Gastrocnemius medialis (tissue), 4 donors: ENCODE results near the gene CHORDC1. TPM values are rescaled to one million over a fixed set of nuclear protein-coding genes. Genes with fewer than 3 reads are reported as not detected.
"Not testable (repeated sequence)": the region's sequence is repeated elsewhere in the genome, so short reads cannot be mapped to it uniquely, and the experiment has no call there.

Source experiments
- ATAC-seq, 2 donors: fragments of 150-250 bp; one replicate each; pipeline ENCODE4 v1.9.1; 2016
- DNase-seq, 2 donors: peaks; one replicate each; pipeline ENCODE4 v3.0.0-alpha.2; 2019
- H3K27ac ChIP-seq, 4 donors: fragments of 200-600 bp; sonication (generic); 1 replicate in 1 of 4; 2 replicates in 3 of 4; pipeline ENCODE4 v1.5.1; 2016 to 2018; ENCODE audit warnings: mild to moderate bottlenecking in 2 of 4, moderate library complexity in 1 of 4
- H3K27me3 ChIP-seq, 3 donors: fragments of 200-600 bp; sonication (generic) in 2 of 3; 1 replicate in 1 of 3; 2 replicates in 2 of 3; pipeline versions ENCODE4 v1.5.1 to v1.6.0; 2016 to 2019; ENCODE audit warnings: mild to moderate bottlenecking in 1 of 3, moderate library complexity in 1 of 3
- H3K36me3 ChIP-seq, 2 donors: fragments of 200-600 bp; sonication (generic) in 1 of 2; one replicate each; pipeline ENCODE4 v1.5.1; 2017 to 2018
- H3K4me1 ChIP-seq, 2 donors: fragments of 200-600 bp; sonication (generic) in 1 of 2; one replicate each; pipeline ENCODE4 v1.5.1; 2016 to 2017; ENCODE audit warnings: mild to moderate bottlenecking in 2 of 2
- H3K4me3 ChIP-seq, 4 donors: fragments of 200-600 bp; sonication (generic) in 3 of 4; 1 replicate in 1 of 4; 2 replicates in 3 of 4; pipeline ENCODE4 v1.5.1; 2016 to 2019; ENCODE audit warnings: mild to moderate bottlenecking in 2 of 4
- H3K9me3 ChIP-seq, 3 donors: fragments of 200-600 bp; sonication (generic) in 2 of 3; 1 replicate in 1 of 3; 2 replicates in 2 of 3; pipeline ENCODE4 v1.5.1; 2016 to 2019
- CTCF ChIP-seq, 5 experiments: fragments of 450-650 bp in 3 of 5; fragments of 200-600 bp in 2 of 5; sonication (generic) in 2 of 5; IDR thresholded peaks in 4 of 5; conservative IDR thresholded peaks in 1 of 5; 1 replicate in 4 of 5; 2 replicates in 1 of 5; pipeline ENCODE4 v1.5.1; 2016 to 2019; ENCODE audit warnings: antibody characterized with exemption in 5 of 5, mild to moderate bottlenecking in 3 of 5, moderate library complexity in 3 of 5
- POLR2A ChIP-seq, 2 donors: fragments of 450-650 bp; IDR thresholded peaks; one replicate each; pipeline ENCODE4 v1.6.1; 2017; ENCODE audit warnings: antibody characterized with exemption in 2 of 2, mild to moderate bottlenecking in 2 of 2, moderate library complexity in 2 of 2
- in situ Hi-C, 4 donors: fragments of 200-750 bp; cut with MboI; loops; one replicate each; pipeline versions ENCODE4 v1.15.0 to v1.8.0; 2017; ENCODE audit warnings: low sequenced_read_pairs in 4 of 4
- intact Hi-C: fragments of 100-400 bp; cut with DNase I; formaldehyde crosslinking; loops from one replicate; pipeline ENCODE4 v1.15.1; 2023; ENCODE audit warnings: low total_unique reads
- total RNA-seq, 4 donors: library from RNA; depleted of rRNA; stranded (reverse); fragments of >200 nt; gene quantifications; one replicate each; pipeline versions ENCODE4 v1.1.0 to v1.2.3, GENCODE V29; 2016

The CHORDC1 gene
- total RNA-seq, 4 donors from 2014 or later = 32.7 to 64.8 (median 55.9) TPM

DNA sequence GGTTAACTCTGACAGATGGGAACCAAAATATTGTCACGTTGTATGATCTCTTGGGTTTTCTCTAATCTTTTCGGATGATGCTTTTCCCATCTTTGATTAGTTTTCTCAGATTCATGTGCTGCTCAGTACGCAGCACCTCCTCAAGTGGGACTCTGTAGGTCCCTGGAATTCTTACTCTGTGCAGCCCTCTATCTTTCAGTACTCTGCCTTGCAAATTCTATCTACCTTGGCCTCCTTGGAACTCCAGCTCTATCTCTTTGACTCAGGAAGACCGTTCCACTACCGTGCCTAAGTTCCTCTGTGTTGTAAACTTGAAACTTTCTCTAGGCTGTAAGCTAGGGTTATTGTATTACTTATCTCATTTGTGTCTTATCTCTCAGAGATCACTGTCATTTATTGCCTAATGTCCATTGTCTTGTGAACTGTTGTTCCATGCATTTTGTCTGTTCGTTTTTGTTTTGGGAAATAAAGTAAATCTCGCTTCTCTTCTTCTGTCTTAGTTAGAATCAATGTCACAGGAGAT, 20.1 kb upstream of the CHORDC1 start:
- in situ Hi-C loops = no loop called here

DNA sequence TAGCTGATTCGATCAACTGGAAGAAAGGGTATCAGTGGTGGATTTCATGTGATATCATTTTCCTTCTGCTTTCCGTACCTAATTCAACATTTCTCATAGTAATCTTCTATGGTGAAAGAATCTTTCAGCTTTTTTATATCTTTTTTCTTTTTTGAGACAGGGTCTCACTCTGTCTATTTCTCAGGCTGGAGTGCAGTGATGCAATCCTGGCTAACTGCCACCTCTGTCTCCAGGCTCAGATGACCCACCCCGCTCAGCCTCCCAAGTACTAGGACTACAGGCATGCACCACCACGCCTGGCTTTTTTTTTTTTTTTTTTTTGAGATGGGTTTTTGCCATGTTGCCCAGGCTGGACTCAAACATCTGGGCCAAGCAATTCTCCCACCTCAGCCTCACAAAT, 18.6 kb upstream of the CHORDC1 start:
- in situ Hi-C loops = no loop called here
- Histone ChIP-seq H3K4me3 (no peak overlapping the region), H3K36me3 (no peaks in the 10 kb centered on the region), H3K9me3 (no peaks in the 10 kb centered on the region), H3K27me3 (no peaks in the 10 kb centered on the region), H3K27ac (no peak overlapping the region), H3K4me1 (no peaks in the 10 kb centered on the region)
- no peak for ATAC-seq
- no peak for DNase-seq
- TF ChIP-seq CTCF (IDR thresholded peaks at IDR 0.05 in 4 of 5, conservative IDR thresholded peaks at IDR 0.05 in 1 of 5) (no peak), POLR2A (IDR thresholded peaks at IDR 0.05) (no peak)
- intact Hi-C loops = no loop called here

More for the DNA sequence above, 20.1 kb upstream of the CHORDC1 start:
- intact Hi-C loops = no loop called here
- DNase-seq (no peak), ATAC-seq (no peak)
- H3K36me3 ChIP-seq = no peaks in the 10 kb centered on the region
- no peak overlapping the region for H3K4me3 ChIP-seq
- no peaks in the 10 kb centered on the region for H3K4me1 ChIP-seq
- no peaks in the 10 kb centered on the region for H3K9me3 ChIP-seq
- H3K27ac ChIP-seq = no peak overlapping the region
- H3K27me3 ChIP-seq = no peaks in the 10 kb centered on the region
- TF ChIP-seq POLR2A (IDR thresholded peaks at IDR 0.05) (no peak), CTCF (IDR thresholded peaks at IDR 0.05 in 4 of 5, conservative IDR thresholded peaks at IDR 0.05 in 1 of 5) (no peak)

DNA sequence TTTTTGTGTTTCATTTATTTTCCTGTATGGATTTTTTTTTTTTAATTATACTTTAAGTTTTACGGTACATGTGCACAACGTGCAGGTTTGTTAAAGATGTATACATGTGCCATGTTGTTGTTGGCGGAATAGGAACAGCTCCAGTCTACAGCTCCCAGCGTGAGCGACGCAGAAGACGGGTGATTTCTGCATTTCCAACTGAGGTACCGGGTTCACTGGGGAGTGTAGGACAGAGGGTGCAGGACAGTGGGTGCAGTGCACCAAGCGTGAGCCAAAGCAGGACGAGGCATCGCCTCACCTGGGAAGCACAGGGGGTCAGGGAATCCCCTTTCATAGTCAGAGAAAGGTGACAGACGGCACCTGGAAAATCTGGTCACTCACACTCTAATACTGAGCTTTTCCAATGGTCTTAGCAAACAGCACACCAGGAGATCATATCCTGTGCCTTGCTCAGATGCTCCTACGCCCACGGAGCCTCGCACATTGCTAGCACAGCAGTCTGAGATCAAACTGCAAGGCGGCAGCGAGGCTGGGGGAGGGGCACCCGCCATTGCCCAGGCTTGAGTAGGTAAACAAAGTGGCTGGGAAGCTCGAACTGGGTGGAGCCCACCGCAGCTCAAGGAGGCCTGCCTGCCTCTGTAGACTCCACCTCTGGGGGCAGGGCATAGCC, 17.3 kb upstream of the CHORDC1 start:
- ATAC-seq, H3K27me3 ChIP-seq, DNase-seq, H3K36me3 ChIP-seq, H3K9me3 ChIP-seq, in situ Hi-C loops, H3K4me3 ChIP-seq, H3K4me1 ChIP-seq, H3K27ac ChIP-seq, intact Hi-C loops: not testable (repeated sequence)

DNA sequence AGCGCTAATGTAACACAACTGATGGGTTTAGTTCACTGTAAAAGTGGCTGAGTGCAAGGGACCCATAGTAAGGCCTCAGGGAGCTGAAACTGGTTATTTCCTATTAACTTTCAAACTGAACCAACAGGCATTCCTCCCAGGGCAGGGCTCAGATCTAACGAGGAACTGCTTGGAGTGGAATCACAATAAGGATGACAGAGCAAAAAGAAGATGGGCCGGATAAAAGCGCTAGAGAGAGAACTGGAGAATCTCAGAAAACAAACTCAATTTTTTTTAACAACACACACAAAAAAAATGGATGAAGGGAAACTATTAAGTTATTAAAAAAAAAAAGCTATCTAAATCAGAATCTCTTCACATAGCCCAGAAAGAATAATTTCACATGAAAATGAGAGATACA, 14.2 kb upstream of the CHORDC1 start:
- TF ChIP-seq CTCF (IDR thresholded peaks at IDR 0.05 in 4 of 5, conservative IDR thresholded peaks at IDR 0.05 in 1 of 5) (no peak), POLR2A (IDR thresholded peaks at IDR 0.05) (no peak)
- H3K36me3 ChIP-seq = no peaks in the 10 kb centered on the region
- no peaks in the 10 kb centered on the region for H3K27me3 ChIP-seq
- DNase-seq (no peak), ATAC-seq (no peak)
- in situ Hi-C loops = no loop called here
- no peaks in the 10 kb centered on the region for H3K9me3 ChIP-seq
- H3K4me3 ChIP-seq = no peak overlapping the region
- intact Hi-C loops = no loop called here
- H3K27ac ChIP-seq = no peak overlapping the region
- H3K4me1 ChIP-seq = no peaks in the 10 kb centered on the region

GRCh38 chr11:90235526-90235925, 12.7 kb upstream of the CHORDC1 start:
- intact Hi-C loops = no loop called here
- no peak overlapping the region for H3K4me3 ChIP-seq
- no peaks in the 10 kb centered on the region for H3K4me1 ChIP-seq
- TF ChIP-seq POLR2A (IDR thresholded peaks at IDR 0.05) (no peak), CTCF (IDR thresholded peaks at IDR 0.05 in 4 of 5, conservative IDR thresholded peaks at IDR 0.05 in 1 of 5) (no peak)
- H3K9me3 ChIP-seq = no peaks in the 10 kb centered on the region
- no peak overlapping the region for H3K27ac ChIP-seq
- DNase-seq (no peak), ATAC-seq (no peak)
- no peaks in the 10 kb centered on the region for H3K27me3 ChIP-seq
- in situ Hi-C loops = no loop called here
- H3K36me3 ChIP-seq = no peaks in the 10 kb centered on the region
